ENCODE data around the gene LARGE1.

DNA sequence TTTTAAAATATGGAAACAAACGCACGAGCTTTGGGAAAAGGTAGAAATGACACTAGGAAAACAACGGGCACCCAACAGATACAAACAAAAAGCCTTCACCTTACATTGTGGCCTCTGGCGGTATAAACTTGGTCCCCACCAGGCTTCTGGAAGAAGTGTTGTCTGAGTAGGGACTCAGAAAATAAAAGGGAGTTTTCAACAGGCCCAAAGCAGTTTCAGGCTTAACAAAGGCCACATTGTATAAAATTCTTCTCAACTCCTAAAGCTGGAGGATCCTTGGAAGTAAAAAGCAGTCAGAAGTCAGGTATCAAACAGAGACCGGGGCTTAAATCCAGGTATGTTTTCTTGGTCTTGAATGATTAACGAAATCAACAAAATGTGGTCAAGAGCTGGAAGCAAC is 61.0 kb downstream of the LARGE1 start:
- TF ChIP-seq CTCF (IDR thresholded peaks at IDR 0.05; ENCODE audit: borderline replicate concordance, extremely low read depth, low read length, poor library complexity, severe bottlenecking) = no peak
- no peak for TF ChIP-seq EZH2 (IDR thresholded peaks at IDR 0.05; ENCODE audit: borderline replicate concordance, low read depth, low read length, severe bottlenecking)

All from DND-41 (cell line).